HK-2 (cell line): ENCODE data around the gene GLIPR2.
A peak's percentile ranks its signal among the peaks of the same experiment; 100 is the strongest.
"Not testable (repeated sequence)": the region's sequence is repeated elsewhere in the genome, so short reads cannot be mapped to it uniquely, and the experiment has no call there.

Experiments used
- DNase-seq: peaks from one replicate; pipeline ENCODE4 v3.0.0-alpha.2; 2018; ENCODE audit not compliant: unreplicated experiment

Gene GLIPR2

GRCh38 chr9:36136272-36136893, at the start of gene GLIPR2:
TSS of gene GLIPR2 (plus strand) at chr9:36136733. CDS start at chr9:36136779, 46 bp downstream.
- DNase-seq = peak; percentile 58

- DNase-seq = not testable (repeated sequence)
These were observed 49.5 kb upstream of the GLIPR2 start for GRCh38 chr9:36087054-36087453.

GRCh38 chr9:36088020-36088419, 48.5 kb upstream of the GLIPR2 start:
- DNase-seq = no peak

DNA sequence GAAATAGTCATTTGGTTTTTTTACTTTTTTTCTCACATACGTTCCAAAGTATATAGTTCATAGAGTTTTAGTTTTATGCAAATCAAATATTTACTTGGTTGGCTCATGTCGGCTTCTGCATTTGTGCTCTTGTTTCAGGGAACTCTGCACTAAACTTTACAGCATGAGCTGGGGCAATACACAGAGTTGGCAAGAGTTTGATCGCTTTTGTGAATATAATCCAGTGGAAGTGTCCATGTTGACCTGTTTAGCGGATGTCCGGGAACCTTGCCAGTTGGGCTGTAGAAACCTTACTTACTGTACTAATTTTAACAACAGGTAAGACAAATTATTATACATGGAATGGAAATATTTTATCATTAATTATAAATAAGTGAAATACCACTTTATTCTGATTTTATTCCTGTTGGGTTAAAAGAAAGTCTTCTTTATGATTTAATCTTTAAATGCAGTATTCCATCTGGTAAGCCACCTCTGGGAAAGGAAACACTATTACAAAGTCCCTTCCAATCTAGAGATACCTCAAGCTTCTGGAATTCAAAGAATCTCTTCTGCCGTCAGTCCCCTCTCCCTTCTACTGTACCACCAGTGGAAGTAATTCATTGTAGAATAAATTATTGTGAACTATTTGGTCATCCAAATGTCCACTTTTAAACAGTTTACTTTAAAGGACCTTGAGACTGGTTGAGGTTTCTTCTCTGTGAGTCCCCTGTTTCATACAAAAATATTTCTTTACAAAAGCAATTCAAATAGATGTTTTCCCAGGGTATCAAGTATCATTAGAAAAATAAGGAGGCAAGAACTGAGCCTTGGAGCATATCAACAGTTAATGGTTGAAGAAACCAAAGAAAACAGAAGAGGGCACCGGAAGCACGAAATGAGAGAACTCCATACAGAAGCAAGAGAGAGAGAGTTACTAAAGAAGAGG, 45.2 kb upstream of the GLIPR2 start:
- no peak for DNase-seq

- no peak for DNase-seq
These were observed 44.5 kb upstream of the GLIPR2 start for GRCh38 chr9:36092014-36092413.

DNA sequence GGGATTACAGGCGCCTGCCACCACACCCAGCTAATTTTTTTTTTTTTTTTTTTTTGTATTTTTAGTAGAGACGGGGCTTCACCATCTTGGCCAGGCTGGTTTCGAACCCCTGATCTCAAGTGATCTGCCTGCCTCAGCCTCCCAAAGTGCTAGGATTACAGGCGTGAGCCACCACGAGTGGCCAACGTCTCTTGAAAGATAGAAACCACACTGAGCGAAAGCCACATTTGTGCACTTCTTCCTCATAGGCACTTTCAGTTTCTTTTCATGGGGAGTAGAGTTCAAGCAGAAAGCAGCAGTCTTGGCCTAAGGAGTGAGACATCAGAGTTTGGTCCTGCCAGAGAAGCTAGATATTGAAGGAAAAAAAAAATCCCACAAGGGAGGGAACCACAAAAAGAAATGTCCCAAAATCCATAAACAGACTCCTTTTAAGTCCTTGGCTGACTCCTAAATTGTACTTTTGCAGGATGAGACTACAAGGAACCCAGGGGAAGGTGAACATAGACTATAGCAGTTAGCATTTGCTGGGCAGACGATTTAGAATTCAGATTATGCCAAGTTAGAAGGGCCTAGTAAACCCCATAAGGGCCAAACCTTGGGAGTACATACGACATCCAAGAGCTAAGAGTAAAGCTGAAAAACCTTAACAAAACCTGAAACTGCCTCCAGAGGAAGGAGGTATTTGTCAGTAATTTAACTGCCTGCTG, 43.9 kb upstream of the GLIPR2 start:
- no peak for DNase-seq

- DNase-seq = no peak
These were observed 43.1 kb upstream of the GLIPR2 start for GRCh38 chr9:36093384-36093783.

GRCh38 chr9:36099718-36100117, 36.8 kb upstream of the GLIPR2 start:
- no peak for DNase-seq

DNA sequence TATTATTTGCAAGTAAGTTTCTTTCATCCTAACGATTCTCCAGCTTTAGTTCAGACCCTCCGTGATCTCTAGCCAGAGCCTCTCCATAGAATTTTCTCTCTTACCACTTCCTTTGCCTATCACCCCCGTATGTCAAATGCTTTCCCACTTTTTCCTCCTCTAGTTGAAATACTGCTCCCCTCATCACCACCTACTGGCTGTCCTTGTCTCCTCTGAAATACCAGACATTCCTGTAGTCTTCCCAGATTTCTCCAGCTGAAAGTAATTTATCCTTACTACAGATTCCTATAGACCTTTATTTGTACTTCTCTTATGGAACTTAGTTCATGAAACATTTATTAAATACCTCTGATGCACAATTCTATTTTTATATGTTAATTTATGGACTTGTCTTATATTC, 36.0 kb upstream of the GLIPR2 start:
- DNase-seq = no peak

DNA sequence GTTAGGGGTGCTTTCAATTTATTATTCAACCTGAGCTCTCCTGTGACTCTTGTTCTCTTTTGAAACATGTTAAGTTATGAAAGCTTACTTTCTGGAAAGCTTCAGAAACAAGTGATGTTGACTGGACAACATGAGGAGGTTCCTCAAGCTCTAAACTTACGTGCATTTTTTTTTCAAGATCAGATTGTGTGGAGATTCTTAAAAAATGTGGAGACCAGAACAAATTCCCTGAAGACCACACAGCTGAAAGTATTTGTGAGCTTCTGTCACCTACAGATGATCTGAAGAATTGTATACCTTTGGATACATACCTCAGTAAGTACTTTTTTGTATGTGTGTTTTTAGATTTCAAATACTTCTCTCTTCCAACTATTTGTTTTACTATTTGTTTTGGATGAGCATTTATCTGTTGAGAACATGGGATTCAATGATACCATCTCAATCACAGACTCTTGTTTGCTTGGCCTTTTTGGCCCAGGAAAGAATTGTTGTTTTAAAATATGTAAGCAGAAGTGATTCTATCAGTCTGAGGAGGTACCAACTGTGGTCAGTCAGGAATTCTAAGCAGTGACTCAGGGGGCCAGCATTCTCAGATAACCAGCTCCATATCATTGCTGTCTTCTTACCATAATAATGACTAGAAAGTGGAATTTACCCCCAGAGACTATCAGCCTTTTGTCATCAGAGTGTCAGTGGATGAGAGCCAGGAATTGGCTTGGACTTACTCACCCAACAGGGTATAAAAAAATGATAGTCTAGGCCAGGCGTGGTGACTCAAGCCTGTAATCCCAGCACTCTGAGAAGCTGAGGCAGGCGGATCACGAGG, 34.4 kb upstream of the GLIPR2 start:
- DNase-seq = peak; percentile 50

GRCh38 chr9:36102742-36103495, 33.6 kb upstream of the GLIPR2 start:
- DNase-seq = peak; percentile 22

GRCh38 chr9:36109071-36109470, 27.5 kb upstream of the GLIPR2 start:
- no peak for DNase-seq

- DNase-seq = no peak
These were observed 26.1 kb upstream of the GLIPR2 start for GRCh38 chr9:36110434-36110833.

GRCh38 chr9:36112516-36112915, 24.0 kb upstream of the GLIPR2 start:
- DNase-seq = no peak

- no peak for DNase-seq
These were observed 22.5 kb upstream of the GLIPR2 start for GRCh38 chr9:36113999-36114398.

DNA sequence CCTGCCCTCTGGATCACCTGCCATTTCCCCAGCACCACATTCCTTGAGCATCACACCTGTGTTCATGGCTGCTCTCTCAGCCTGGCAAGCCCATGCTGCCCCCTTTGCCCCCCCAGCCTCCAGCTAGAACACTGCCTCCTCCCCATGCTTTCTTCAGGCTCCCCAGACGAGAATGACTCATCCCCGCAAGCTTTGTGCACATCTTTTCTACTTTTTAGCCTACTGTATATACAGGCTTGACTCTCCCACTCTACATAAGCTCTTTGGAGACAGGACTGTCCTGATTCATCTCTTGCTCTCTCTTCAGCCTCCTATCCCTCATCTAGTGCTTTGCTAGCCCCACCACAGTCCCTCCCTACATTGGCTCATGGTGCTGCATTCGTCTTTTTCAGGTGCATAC, 19.9 kb upstream of the GLIPR2 start:
- no peak for DNase-seq

- DNase-seq = no peak
These were observed 18.3 kb upstream of the GLIPR2 start for GRCh38 chr9:36118201-36118600.

DNA sequence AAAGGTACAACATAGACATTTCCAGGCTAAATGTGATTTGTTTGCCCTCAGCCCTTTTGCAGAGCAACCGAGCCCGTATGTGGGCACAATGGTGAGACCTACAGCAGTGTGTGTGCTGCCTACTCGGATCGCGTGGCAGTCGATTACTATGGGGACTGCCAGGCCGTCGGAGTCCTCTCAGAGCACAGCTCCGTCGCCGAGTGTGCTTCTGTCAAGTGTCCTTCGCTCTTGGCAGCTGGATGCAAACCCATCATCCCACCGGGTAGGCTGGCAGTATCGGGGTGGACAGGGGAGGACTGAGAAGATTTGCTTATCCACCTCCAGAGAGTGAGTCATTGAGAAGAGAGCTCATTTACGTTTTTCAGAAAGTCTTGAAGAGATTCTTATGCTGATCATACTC, 17.8 kb upstream of the GLIPR2 start:
- no peak for DNase-seq

GRCh38 chr9:36119476-36119875, 17.1 kb upstream of the GLIPR2 start:
- DNase-seq = no peak

- no peak for DNase-seq
These were observed 15.8 kb upstream of the GLIPR2 start for GRCh38 chr9:36120705-36121104.

GRCh38 chr9:36121971-36122370, 14.6 kb upstream of the GLIPR2 start:
- no peak for DNase-seq
